IMR-90 (cell line): ENCODE results near the gene DESI2. TPM values are rescaled to one million over a fixed set of nuclear protein-coding genes. Genes with fewer than 3 reads are reported as not detected.

Experiments used
- ATAC-seq: fragments of 200-7000 bp; cut with Tn5 transposase; 2 replicates; pipeline ENCODE4 v1.9.1; 2020; ENCODE audit warnings: low read depth, mild to moderate bottlenecking, moderate library complexity
- BruUV-seq: library from RNA; stranded (reverse); fragments of 400-500 nt; replicated peaks from 2 replicates; lab custom pipeline; 2021; lab: Mats Ljungman, UMichigan
- CTCF ChIA-PET: fragments of 300-600 bp; formaldehyde crosslinking; extraction: SDS; loops from one replicate; lab custom pipeline; 2021; ENCODE audit warnings: antibody characterized with exemption; lab: Yijun Ruan, JAX
- POLR2A ChIA-PET: fragments of 300-600 bp; sonication (Branson Sonifier 250); formaldehyde crosslinking; loops from one replicate; lab custom pipeline; 2022; ENCODE audit warnings: antibody characterized with exemption; ENCODE audit not compliant: unreplicated experiment; lab: Charles Lee
- DNase-seq: peaks from one replicate; pipeline ENCODE4 v3.0.0; 2013
- H2AFZ ChIP-seq: replicated peaks from 2 replicates; pipeline ENCODE3; 2013; ENCODE audit warnings: low read length, mild to moderate bottlenecking; ENCODE audit not compliant: poor library complexity
- H2AK5ac ChIP-seq: 2 replicates; pipeline ENCODE4 v1.6.1; 2013; ENCODE audit warnings: low read depth, low read length, inconsistent platforms
- H2AK9ac ChIP-seq: replicated peaks from 2 replicates; pipeline ENCODE3; 2013; ENCODE audit warnings: mild to moderate bottlenecking, low read depth, low read length, moderate library complexity; ENCODE audit not compliant: poor library complexity
- H2BK120ac ChIP-seq: 2 replicates; pipeline ENCODE4 v1.6.1; 2013; ENCODE audit warnings: low read depth, low read length, inconsistent platforms
- H2BK15ac ChIP-seq: 3 replicates; pipeline ENCODE4 v1.6.1; 2013; ENCODE audit warnings: low read depth, low read length, inconsistent platforms
- H2BK20ac ChIP-seq: 2 replicates; pipeline ENCODE4 v1.6.1; 2013; ENCODE audit warnings: low read depth, mild to moderate bottlenecking, inconsistent platforms, low read length, moderate library complexity
- H2BK5ac ChIP-seq: 2 replicates; pipeline ENCODE4 v1.6.1; 2013; ENCODE audit warnings: mild to moderate bottlenecking, low read depth, low read length, inconsistent platforms; ENCODE audit not compliant: poor library complexity, severe bottlenecking
- H3K14ac ChIP-seq: replicated peaks from 2 replicates; pipeline ENCODE4 v1.6.1; 2013; ENCODE audit warnings: low read depth, low read length, inconsistent platforms
- H3K18ac ChIP-seq: 2 replicates; pipeline ENCODE4 v1.6.1; 2013; ENCODE audit warnings: low read depth, low read length, control low read depth
- H3K23ac ChIP-seq: 2 replicates; pipeline ENCODE4 v1.6.1; 2013; ENCODE audit warnings: low read depth, low read length, inconsistent platforms
- H3K27ac ChIP-seq: 2 replicates; pipeline ENCODE4 v1.5.1; 2013; ENCODE audit warnings: mild to moderate bottlenecking, control low read depth, low read length; ENCODE audit not compliant: insufficient read depth
- H3K27me3 ChIP-seq: 2 replicates; pipeline ENCODE4 v1.6.1; 2013; ENCODE audit warnings: low read length; ENCODE audit not compliant: control insufficient read depth, insufficient read depth
- H3K36me3 ChIP-seq: 2 replicates; pipeline ENCODE4 v1.6.1; 2013; ENCODE audit warnings: low read length, mixed read lengths; ENCODE audit not compliant: control insufficient read depth, insufficient read depth
- H3K4ac ChIP-seq: 2 replicates; pipeline ENCODE4 v1.6.1; 2013; ENCODE audit warnings: low read depth, low read length, inconsistent platforms
- H3K4me1 ChIP-seq: 2 replicates; pipeline ENCODE4 v1.6.1; 2013; ENCODE audit warnings: low read length, mixed read lengths; ENCODE audit not compliant: control insufficient read depth, insufficient read depth
- H3K4me2 ChIP-seq: 2 replicates; pipeline ENCODE4 v1.6.1; 2013; ENCODE audit warnings: low read depth, mild to moderate bottlenecking, control low read depth, low read length, moderate library complexity
- H3K4me3 ChIP-seq: 2 replicates; pipeline ENCODE4 v1.5.1; 2013; ENCODE audit warnings: low read depth, mild to moderate bottlenecking, control low read depth, low read length, moderate library complexity; ENCODE audit not compliant: insufficient read depth
- H3K56ac ChIP-seq: 2 replicates; pipeline ENCODE4 v1.6.1; 2013; ENCODE audit warnings: low read length, inconsistent platforms; ENCODE audit not compliant: insufficient read depth; ENCODE audit errors: extremely low read depth
- H3K79me1 ChIP-seq, 2 experiments: 2 replicates each; pipeline ENCODE4 v1.6.1; 2013; ENCODE audit warnings: low read length in 2 of 2, inconsistent platforms in 1 of 2, low read depth in 1 of 2
- H3K9ac ChIP-seq: 2 replicates; pipeline ENCODE4 v1.6.1; 2013; ENCODE audit warnings: low read depth, low read length, control low read depth
- H3K9me1 ChIP-seq: 2 replicates; pipeline ENCODE4 v1.6.1; 2013; ENCODE audit warnings: low read length, inconsistent platforms; ENCODE audit not compliant: insufficient read depth
- H3K9me3 ChIP-seq: 2 replicates; pipeline ENCODE4 v1.6.1; 2013; ENCODE audit warnings: low read length; ENCODE audit not compliant: control insufficient read depth, insufficient read depth
- H4K20me1 ChIP-seq: 2 replicates; pipeline ENCODE4 v1.6.1; 2013; ENCODE audit warnings: low read length, inconsistent platforms; ENCODE audit not compliant: insufficient read depth
- H4K5ac ChIP-seq: 2 replicates; pipeline ENCODE4 v1.6.1; 2013; ENCODE audit warnings: mild to moderate bottlenecking, low read depth, low read length, control low read depth
- H4K8ac ChIP-seq, 2 experiments: 2 replicates each; pipeline ENCODE4 v1.6.1; 2013; ENCODE audit warnings: low read depth in 2 of 2, low read length in 2 of 2, control low read depth in 1 of 2, inconsistent platforms in 1 of 2
- H4K91ac ChIP-seq: 2 replicates; pipeline ENCODE4 v1.6.1; 2013; ENCODE audit warnings: low read depth, low read length, inconsistent platforms; ENCODE audit not compliant: insufficient read depth
- BHLHE40 ChIP-seq: fragments of 150-350 bp; IDR thresholded peaks from 2 replicates; pipeline ENCODE4 v1.6.1; 2016; ENCODE audit warnings: mild to moderate bottlenecking, low read depth, low read length
- CEBPB ChIP-seq: IDR thresholded peaks from 2 replicates; pipeline ENCODE4 v1.6.1; 2012; ENCODE audit warnings: low read depth, low read length, improper control_type of control experiment
- CHD1 ChIP-seq: IDR thresholded peaks from 2 replicates; pipeline ENCODE4 v1.6.1; 2012; ENCODE audit warnings: low read depth, low read length, improper control_type of control experiment
- CTCF ChIP-seq: conservative IDR thresholded peaks from 2 replicates; pipeline ENCODE4 v1.5.1; 2012; ENCODE audit warnings: mild to moderate bottlenecking, low read depth, low read length, improper control_type of control experiment
- ELK1 ChIP-seq: fragments of 150-350 bp; IDR thresholded peaks from 2 replicates; pipeline ENCODE4 v1.6.1; 2016; ENCODE audit warnings: low read depth, mild to moderate bottlenecking, low read length, moderate library complexity, borderline replicate concordance
- FOS ChIP-seq: fragments of 150-350 bp; IDR thresholded peaks from 2 replicates; pipeline ENCODE4 v1.6.1; 2016; ENCODE audit warnings: low read depth, low read length
- MAFK ChIP-seq: IDR thresholded peaks from 2 replicates; pipeline ENCODE4 v1.6.1; 2012; ENCODE audit warnings: low read depth, low read length, improper control_type of control experiment
- MAZ ChIP-seq: IDR thresholded peaks from 2 replicates; pipeline ENCODE4 v1.6.1; 2012; ENCODE audit warnings: low read depth, mild to moderate bottlenecking, low read length, improper control_type of control experiment, moderate library complexity, borderline replicate concordance
- MXI1 ChIP-seq: IDR thresholded peaks from 2 replicates; pipeline ENCODE4 v1.6.1; 2012; ENCODE audit warnings: low read depth, mild to moderate bottlenecking, low read length, moderate library complexity, borderline replicate concordance
- NFE2L2 ChIP-seq: fragments of 150-350 bp; IDR thresholded peaks from 2 replicates; pipeline ENCODE4 v1.6.1; 2016; ENCODE audit warnings: low read depth, mild to moderate bottlenecking, low read length
- POLR2A ChIP-seq: IDR thresholded peaks from 2 replicates; pipeline ENCODE4 v1.6.1; 2012; ENCODE audit warnings: mild to moderate bottlenecking, low read depth, low read length
- RAD21 ChIP-seq: IDR thresholded peaks from 2 replicates; pipeline ENCODE4 v1.6.1; 2012; ENCODE audit warnings: low read length, improper control_type of control experiment
- RCOR1 ChIP-seq: IDR thresholded peaks from 2 replicates; pipeline ENCODE4 v1.6.1; 2012; ENCODE audit warnings: mild to moderate bottlenecking, low read length, improper control_type of control experiment; ENCODE audit not compliant: insufficient replicate concordance
- RFX5 ChIP-seq: IDR thresholded peaks from 2 replicates; pipeline ENCODE4 v1.8.0; 2012; ENCODE audit warnings: low read depth, mild to moderate bottlenecking, low read length, moderate library complexity
- SMC3 ChIP-seq: fragments of 150-350 bp; IDR thresholded peaks from 2 replicates; pipeline ENCODE4 v1.6.1; 2016; ENCODE audit warnings: low read depth, mild to moderate bottlenecking, antibody characterized with exemption, low read length, moderate library complexity
- USF2 ChIP-seq: fragments of 150-350 bp; IDR thresholded peaks from 2 replicates; pipeline ENCODE4 v1.6.1; 2017; ENCODE audit warnings: mild to moderate bottlenecking, antibody characterized with exemption, low read length, low read depth
- WGBS, 2 experiments: methylation state at CpG; one replicate each; pipeline versions ENCODE4 v1.1.5 to v1.1.7; 2013; ENCODE audit warnings: missing lambda C conversion rate in 2 of 2; ENCODE audit not compliant: insufficient read length in 1 of 2; ENCODE audit errors: extremely low coverage in 2 of 2; 5-methylcytosine and 5-hydroxymethylcytosine counted together
- dilution Hi-C: fragments of 300-500 bp; cut with HindIII; formaldehyde crosslinking; loops from one replicate; pipeline ENCODE4 v1.14.3; 2018; ENCODE audit warnings: low sequenced_read_pairs; ENCODE audit not compliant: unreplicated experiment
- in situ Hi-C: fragments of 300-500 bp; cut with MboI; formaldehyde crosslinking; loops from 3 replicates; pipeline ENCODE4 v1.14.3; 2019; ENCODE audit warnings: low sequenced_read_pairs, inconsistent platforms, mixed read lengths
- intact Hi-C: fragments of 100-400 bp; cut with micrococcal nuclease; formaldehyde crosslinking; loops from 2 replicates; pipeline ENCODE4 v1.10.0; 2022
- polyA plus RNA-seq, 3 experiments: library from polyadenylated mRNA; depleted of rRNA; stranded (reverse); fragments of >200 nt; gene quantifications; 2 replicates each; pipeline ENCODE4 v1.2.3, GENCODE V29; 2012; ENCODE audit warnings: low replicate concordance in 1 of 3
- total RNA-seq: library from RNA; depleted of rRNA; stranded (reverse); fragments of >200 nt; gene quantifications from 2 replicates; pipeline ENCODE4 v1.2.3, GENCODE V29; 2012

Gene DESI2
- total and polyA plus RNA-seq, 2 of the 4 experiments (the other 2 are of a cell fraction): 19.0 to 43.6 TPM

- Histone ChIP-seq H4K20me1 (peaks cover 25% of the 10 kb centered on the region; the same call in 1 of the 2 replicates), H3K36me3 (peaks cover 9% of the 10 kb centered on the region), H3K9ac (no peak overlapping the region), H3K4me3 (no peak overlapping the region), H3K56ac (no peak overlapping the region), H2AK9ac (no peak overlapping the region), H3K4me1 (peaks cover 2% of the 10 kb centered on the region; the same call in 1 of the 2 replicates), H3K14ac (no peak overlapping the region), H3K18ac (no peak overlapping the region), H3K27me3 (no peaks in the 10 kb centered on the region), H3K9me3 (peaks cover 3% of the 10 kb centered on the region; the same call in 1 of the 2 replicates), H2BK15ac (no peak overlapping the region), H4K8ac (no peak overlapping the region), H3K4me2 (no peak overlapping the region), H3K9me1 (peaks cover 12% of the 10 kb centered on the region; the same call in 1 of the 2 replicates), H2AFZ (no peak overlapping the region), H3K23ac (no peak overlapping the region), H4K5ac (no peak overlapping the region), H3K4ac (no peak overlapping the region), H2BK20ac (no peak overlapping the region), H4K91ac (no peak overlapping the region), H3K79me1 (peaks cover 19 to 57% of the 10 kb centered on the region in 2 experiments), H2AK5ac (no peak overlapping the region), H3K27ac (no peak overlapping the region), H2BK5ac (no peak overlapping the region), H2BK120ac (no peak overlapping the region)
- BruUV-seq: no TSS peak
- intact Hi-C loops (no loop called here), in situ Hi-C loops (no loop called here), dilution Hi-C loops (no loop called here)
- no peak for DNase-seq
- no CpG with 5 or more reads among the region's 3 CpGs for WGBS, 2 experiments
- ChIA-PET POLR2A (no interaction called here), CTCF (no interaction called here)
- ATAC-seq: no peak
- TF ChIP-seq CHD1: no peak
- no peak for TF ChIP-seq FOS
- TF ChIP-seq SMC3: no peak
- no peak for TF ChIP-seq RAD21
- no peak for TF ChIP-seq MAZ
- TF ChIP-seq RFX5: no peak
- TF ChIP-seq ELK1: no peak
- no peak for TF ChIP-seq MAFK
- TF ChIP-seq USF2: no peak
- no peak for TF ChIP-seq BHLHE40
- no peak for TF ChIP-seq MXI1
- TF ChIP-seq NFE2L2: no peak
- TF ChIP-seq POLR2A: no peak
- no peak for TF ChIP-seq CEBPB
- no peak for TF ChIP-seq RCOR1
- TF ChIP-seq CTCF: no peak
Observed at GRCh38 chr1:244659694-244660093, 6.8 kb downstream of the DESI2 start.
